ENCODE results near the gene SERPINA9.

DNA sequence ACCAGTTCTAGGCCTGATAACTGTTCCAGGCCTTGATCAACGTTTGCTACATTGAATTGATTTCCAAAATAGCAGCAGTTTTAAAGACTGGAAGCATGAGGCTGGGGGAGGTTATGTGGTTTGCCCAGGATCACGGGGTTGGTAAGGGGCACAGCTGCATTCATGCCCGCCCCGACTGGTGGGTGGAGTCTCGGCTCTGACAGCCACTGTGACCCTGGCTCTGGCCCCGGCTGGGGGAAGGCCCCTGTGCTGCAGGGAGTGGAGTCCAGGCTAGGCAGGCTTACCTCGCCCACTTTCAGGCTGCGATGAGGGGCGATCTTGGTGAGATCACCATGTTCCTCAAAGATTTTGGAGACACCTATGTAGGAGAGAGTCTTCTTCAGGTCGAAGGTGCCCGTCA, 13.3 kb upstream of the SERPINA9 start:
- TF ChIP-seq RFX5 (IDR thresholded peaks at IDR 0.05) (no peak), JUNB (IDR thresholded peaks at IDR 0.05) (no peak), MYC (IDR thresholded peaks at IDR 0.05; ENCODE audit: borderline replicate concordance, low read length) (no peak), EP300 (IDR thresholded peaks at IDR 0.05) (no peak)

Measured in A549 (cell line).